Heart left ventricle (tissue), 16 donors: Measurements from ENCODE around the gene RXRA. TPM values are rescaled to one million over a fixed set of nuclear protein-coding genes. Genes with fewer than 3 reads are reported as not detected.

Experiments used
- ATAC-seq, 4 donors: fragments of 200-7000 bp; cut with Tn5 transposase; one replicate each; pipeline ENCODE4 v1.9.1; 2020 to 2022; ENCODE audit warnings: moderate library complexity in 4 of 4, mild to moderate bottlenecking in 3 of 4, moderate number of reproducible peaks in 1 of 4
- DNase-seq, 5 donors: peaks; one replicate each; pipeline ENCODE4 v3.0.0-alpha.2; 2020
- H3K27ac ChIP-seq, 12 donors: fragments of 200-600 bp; sonication (generic) in 4 of 12; one replicate each; pipeline versions ENCODE4 v1.5.0 to v1.8.0; 2016 to 2022; ENCODE audit warnings: mild to moderate bottlenecking in 2 of 12
- H3K27me3 ChIP-seq, 9 donors: fragments of 200-600 bp; sonication (generic) in 2 of 9; one replicate each; pipeline versions ENCODE4 v1.5.1 to v1.8.0; 2016 to 2022; ENCODE audit warnings: mild to moderate bottlenecking in 3 of 9
- H3K36me3 ChIP-seq, 9 donors: fragments of 200-600 bp; sonication (generic) in 2 of 9; one replicate each; pipeline versions ENCODE4 v1.5.0 to v1.8.0; 2018 to 2022; ENCODE audit warnings: mild to moderate bottlenecking in 2 of 9
- H3K4me1 ChIP-seq, 12 donors: fragments of 200-600 bp; sonication (generic) in 4 of 12; one replicate each; pipeline versions ENCODE4 v1.5.0 to v1.8.0; 2016 to 2022; ENCODE audit warnings: mild to moderate bottlenecking in 3 of 12
- H3K4me3 ChIP-seq, 12 donors: fragments of 200-600 bp; sonication (generic) in 4 of 12; one replicate each; pipeline versions ENCODE4 v1.5.0 to v1.8.0; 2017 to 2022; ENCODE audit warnings: mild to moderate bottlenecking in 9 of 12, moderate library complexity in 4 of 12
- H3K9me3 ChIP-seq, 12 donors: fragments of 200-600 bp; sonication (generic) in 4 of 12; one replicate each; pipeline versions ENCODE4 v1.5.0 to v1.8.0; 2016 to 2022; ENCODE audit warnings: mild to moderate bottlenecking in 1 of 12
- CTCF ChIP-seq, 12 donors: fragments of 200-600 bp; sonication (generic) in 4 of 12; IDR thresholded peaks; one replicate each; pipeline versions ENCODE4 v1.5.0 to v1.8.0; 2018 to 2022; ENCODE audit warnings: antibody characterized with exemption in 12 of 12, mild to moderate bottlenecking in 5 of 12
- POLR2A ChIP-seq, 2 donors: fragments of 450-650 bp; IDR thresholded peaks; one replicate each; pipeline ENCODE4 v1.6.1; 2017; ENCODE audit warnings: antibody characterized with exemption in 2 of 2, mild to moderate bottlenecking in 2 of 2, moderate library complexity in 2 of 2
- whole genome bisulfite sequencing, 4 donors: extraction: QIAGEN DNeasy Blood & Tissue Kit in 2 of 4; methylation state at CpG; one replicate each; pipeline versions ENCODE4 v1.1.5 to v1.1.7; 2013 to 2018; 5-methylcytosine and 5-hydroxymethylcytosine counted together
- intact Hi-C, 10 donors: fragments of 100-400 bp; cut with DNase I; formaldehyde crosslinking; loops; one replicate each; pipeline versions ENCODE4 v1.11.1 to v1.14.2; 2022
- polyA plus RNA-seq, 2 donors: library from polyadenylated mRNA; stranded (reverse); fragments of 200-250 nt; gene quantifications; one replicate each; pipeline ENCODE4 v1.2.3, GENCODE V29; 2013
- total RNA-seq, 9 donors: library from RNA; depleted of rRNA in 2 of 9; stranded (reverse); fragments of >200 nt in 2 of 9; fragmentation: NEBNext Ultra II Directional in 3 of 9; extraction: Animal tissue kit (Norgen Biotek cat#: 25700) in 3 of 9; gene quantifications; one replicate each; pipeline versions ENCODE4 v1.1.0 to v1.2.4, GENCODE V29; 2016 to 2023
- donor health status: ischemic (EF 13 %, LVEDD 7.1; RV severe dilation, severe dysfunction).
- donor health status: healthy with polysubstance abuse.
- donor health status: DM: no; HTN: yes; CAD: no.
- donor health status: DM: no; HTN: no; CAD: no.
- donor health status: ischemic (EF 25% LVEDD 6.9; RV normal size, moderate dysfunction).
- donor health status: ischemic (EF 25% LVEDD 5.7; RV mildly dilated, moderate dysfunction).
- donor health status: healthy.
- donor health status: DM: yes; HTN: yes; CAD: no.
- donor health status: ischemic (EF 35%, LVEDD 5.7; RV mildly dilated, moderate dysfunction).
- donor health status: nonischemic (EF 11% LVEDD 7.7; RV severe dilation, severe dysfunction).
- donor health status: DM: yes; HTN: yes; CAD: no.
- donor health status: PGD.
- donor health status: ischemic (EF 29% LVEDD 5.4; RV normal size, mild dysfunction).
- donor health status: nonischemic (EF 23%, LVEDD 6.1; RV moderate dilation, normal function).

RXRA gene
- total and polyA plus RNA-seq, 11 donors: 45.5 to 87.9 (median 54.9) TPM

GRCh38 chr9:134340475-134341160 is 14.4 kb downstream of the RXRA start:
- 32 to 53% (median 38%) methylated on average over 22 to 28 of the region's 28 CpGs for WGBS, 4 donors
- H3K27ac ChIP-seq: peak overlapping the region; percentile 25 to 94 (median 80)
- ATAC-seq (peak; percentile 16 to 63 (median 28)), DNase-seq (peak in 3 of 5 donors; percentile 69 to 80 (median 77))
- H3K36me3 ChIP-seq: no peaks in the 10 kb centered on the region
- TF ChIP-seq POLR2A (IDR thresholded peaks at IDR 0.05) (no peak), CTCF (IDR thresholded peaks at IDR 0.05) (no peak)
- H3K4me1 ChIP-seq: peaks cover 48 to 100% (median 99%) of the 10 kb centered on the region in 12 donors
- H3K4me3 ChIP-seq: peak overlapping the region in 1 of 12 donors; percentile 9
- no peaks in the 10 kb centered on the region for H3K9me3 ChIP-seq
- intact Hi-C loops: loop anchor here in 2 of 10 donors (5.0 kb wide), 1 partner anchor 37 kb away; no protein-coding TSS in a partner anchor
- H3K27me3 ChIP-seq: no peaks in the 10 kb centered on the region

GRCh38 chr9:134341306-134341705 is 15.1 kb downstream of the RXRA start:
- DNase-seq: peak; percentile 73 to 85 (median 77)
- 14 to 23% (median 16%) methylated on average over 9 of the region's 9 CpGs for WGBS, 4 donors
- intact Hi-C loops: loop anchor here in 2 of 10 donors (5.0 kb wide), 1 partner anchor 36 kb away; no protein-coding TSS in a partner anchor

GRCh38 chr9:134341929-134342745 is 15.9 kb downstream of the RXRA start:
- Histone ChIP-seq H3K27ac (peak overlapping the region; percentile 25 to 94 (median 80)), H3K36me3 (no peaks in the 10 kb centered on the region), H3K4me3 (peak overlapping the region in 1 of 12 donors; percentile 0), H3K4me1 (peaks cover 48 to 100% (median 97%) of the 10 kb centered on the region in 12 donors), H3K27me3 (no peaks in the 10 kb centered on the region), H3K9me3 (no peaks in the 10 kb centered on the region)
- ATAC-seq (no peak), DNase-seq (no peak)
- intact Hi-C loops: loop anchor here in 2 of 10 donors (5.0 kb wide), 1 partner anchor 35 kb away; no protein-coding TSS in a partner anchor
- TF ChIP-seq CTCF (IDR thresholded peaks at IDR 0.05) (no peak), POLR2A (IDR thresholded peaks at IDR 0.05) (no peak)
- WGBS, 4 donors: 88 to 94% (median 93%) methylated on average over 13 to 19 of the region's 19 CpGs

More at GRCh38 chr9:134341306-134341705, 15.1 kb downstream of the RXRA start:
- ATAC-seq: peak; percentile 13 to 59 (median 44)
- peak overlapping the region in 2 of 12 donors; percentile 0 to 1 for H3K4me3 ChIP-seq
- TF ChIP-seq CTCF (IDR thresholded peaks at IDR 0.05): no peak
- no peak for TF ChIP-seq POLR2A (IDR thresholded peaks at IDR 0.05)
- peak overlapping the region; percentile 25 to 94 (median 80) for H3K27ac ChIP-seq
- H3K36me3 ChIP-seq: no peaks in the 10 kb centered on the region
- H3K9me3 ChIP-seq: no peaks in the 10 kb centered on the region
- no peaks in the 10 kb centered on the region for H3K27me3 ChIP-seq
- H3K4me1 ChIP-seq: peaks cover 45 to 100% (median 99%) of the 10 kb centered on the region in 12 donors

- ATAC-seq (no peak), DNase-seq (no peak)
- Histone ChIP-seq H3K4me3 (no peak overlapping the region), H3K9me3 (no peaks in the 10 kb centered on the region), H3K4me1 (peaks cover 48 to 100% (median 96%) of the 10 kb centered on the region in 12 donors), H3K27ac (peak overlapping the region in 8 of 12 donors; percentile 16 to 94 (median 71)), H3K36me3 (no peaks in the 10 kb centered on the region), H3K27me3 (no peaks in the 10 kb centered on the region)
- no peak for TF ChIP-seq POLR2A (IDR thresholded peaks at IDR 0.05)
- no peak for TF ChIP-seq CTCF (IDR thresholded peaks at IDR 0.05)
- 78 to 81% (median 80%) methylated on average over 5 to 7 of the region's 7 CpGs for WGBS, 4 donors
- intact Hi-C loops: loop anchor here in 2 of 10 donors (5.0 kb wide), 1 partner anchor 35 kb away; no protein-coding TSS in a partner anchor
Observed at GRCh38 chr9:134342746-134343115, 16.5 kb downstream of the RXRA start.
